ENCODE data around the gene SFMBT2.

- TF ChIP-seq POLR2AphosphoS5 (IDR thresholded peaks at IDR 0.05; ENCODE audit: borderline replicate concordance, low read depth, low read length) (no peak), EZH2 (IDR thresholded peaks at IDR 0.05) (no peak)
These were observed 167.7 kb downstream of the SFMBT2 start for GRCh38 chr10:7243139-7243538.

Data from SK-N-MC (cell line).